Upper lobe of left lung (tissue), 6 donors: Measurements from ENCODE around the gene SRGAP3. TPM values are rescaled to one million over a fixed set of nuclear protein-coding genes. Genes with fewer than 3 reads are reported as not detected.
A peak's percentile ranks its signal among the peaks of the same experiment; 100 is the strongest.

Experiments used
- ATAC-seq, 2 donors: fragments of 200-7000 bp; cut with Tn5 transposase; one replicate each; pipeline ENCODE4 v1.9.1; 2022; ENCODE audit warnings: mild to moderate bottlenecking in 2 of 2, moderate library complexity in 2 of 2; ENCODE audit not compliant: low FRiP score in 2 of 2
- DNase-seq, 2 donors: peaks; one replicate each; pipeline ENCODE4 v3.0.0-alpha.2; 2019 to 2020
- H3K27ac ChIP-seq, 4 donors: fragments of 200-600 bp; sonication (generic); one replicate each; pipeline ENCODE4 v1.5.1; 2016 to 2019
- H3K27me3 ChIP-seq, 4 donors: fragments of 200-600 bp; sonication (generic); one replicate each; pipeline ENCODE4 v1.5.1; 2017 to 2019
- H3K36me3 ChIP-seq, 4 donors: fragments of 200-600 bp; sonication (generic); one replicate each; pipeline ENCODE4 v1.5.1; 2016 to 2019
- H3K4me1 ChIP-seq, 4 donors: fragments of 200-600 bp; sonication (generic); one replicate each; pipeline ENCODE4 v1.5.1; 2018 to 2019
- H3K4me3 ChIP-seq, 4 donors: fragments of 200-600 bp; sonication (generic); one replicate each; pipeline ENCODE4 v1.5.1; 2017 to 2019; ENCODE audit warnings: mild to moderate bottlenecking in 2 of 4, moderate library complexity in 1 of 4
- H3K9me3 ChIP-seq, 4 donors: fragments of 200-600 bp; sonication (generic); one replicate each; pipeline ENCODE4 v1.5.1; 2018 to 2019
- EP300 ChIP-seq, 4 donors: sonication (generic); formaldehyde crosslinking; IDR thresholded peaks; one replicate each; pipeline ENCODE4 v1.5.1; 2017; ENCODE audit warnings: antibody characterized with exemption in 4 of 4, control low read depth in 2 of 4
- POLR2A ChIP-seq, 4 donors: fragments of 450-650 bp; IDR thresholded peaks; one replicate each; pipeline ENCODE4 v1.5.1; 2016 to 2017; ENCODE audit warnings: antibody characterized with exemption in 4 of 4, mild to moderate bottlenecking in 2 of 4
- POLR2AphosphoS5 ChIP-seq, 2 donors: sonication (generic); formaldehyde crosslinking; IDR thresholded peaks; one replicate each; pipeline ENCODE4 v1.5.1; 2017; ENCODE audit warnings: antibody characterized with exemption in 2 of 2
- WGBS, 2 donors: methylation state at CpG; one replicate each; pipeline ENCODE4 v1.1.5; 2017 to 2018; 5-methylcytosine and 5-hydroxymethylcytosine counted together
- total RNA-seq, 6 donors: library from RNA; depleted of rRNA in 4 of 6; stranded (reverse); fragments of >200 nt in 4 of 6; gene quantifications; one replicate each; pipeline versions ENCODE4 v1.1.0 to v1.2.1, GENCODE V29; 2016 to 2021
- TF ChIP-seq, protein P1 (sequence below), 6 experiments: fragments of 450-650 bp in 4 of 6; fragments of 200-600 bp in 2 of 6; sonication (generic) in 2 of 6; IDR thresholded peaks; one replicate each; pipeline ENCODE4 v1.5.1; 2016 to 2019; ENCODE audit warnings: antibody characterized with exemption in 6 of 6
- donor health status: DM: no; HTN: no; CAD: no; lungs with moderate emphysema.
- donor health status: DM: no; HTN: yes; CAD: no; lungs with severe emphysema.

Gene SRGAP3
- total RNA-seq, 6 donors from 2014 or later = 4.6 to 29.6 (median 11.4) TPM

DNA sequence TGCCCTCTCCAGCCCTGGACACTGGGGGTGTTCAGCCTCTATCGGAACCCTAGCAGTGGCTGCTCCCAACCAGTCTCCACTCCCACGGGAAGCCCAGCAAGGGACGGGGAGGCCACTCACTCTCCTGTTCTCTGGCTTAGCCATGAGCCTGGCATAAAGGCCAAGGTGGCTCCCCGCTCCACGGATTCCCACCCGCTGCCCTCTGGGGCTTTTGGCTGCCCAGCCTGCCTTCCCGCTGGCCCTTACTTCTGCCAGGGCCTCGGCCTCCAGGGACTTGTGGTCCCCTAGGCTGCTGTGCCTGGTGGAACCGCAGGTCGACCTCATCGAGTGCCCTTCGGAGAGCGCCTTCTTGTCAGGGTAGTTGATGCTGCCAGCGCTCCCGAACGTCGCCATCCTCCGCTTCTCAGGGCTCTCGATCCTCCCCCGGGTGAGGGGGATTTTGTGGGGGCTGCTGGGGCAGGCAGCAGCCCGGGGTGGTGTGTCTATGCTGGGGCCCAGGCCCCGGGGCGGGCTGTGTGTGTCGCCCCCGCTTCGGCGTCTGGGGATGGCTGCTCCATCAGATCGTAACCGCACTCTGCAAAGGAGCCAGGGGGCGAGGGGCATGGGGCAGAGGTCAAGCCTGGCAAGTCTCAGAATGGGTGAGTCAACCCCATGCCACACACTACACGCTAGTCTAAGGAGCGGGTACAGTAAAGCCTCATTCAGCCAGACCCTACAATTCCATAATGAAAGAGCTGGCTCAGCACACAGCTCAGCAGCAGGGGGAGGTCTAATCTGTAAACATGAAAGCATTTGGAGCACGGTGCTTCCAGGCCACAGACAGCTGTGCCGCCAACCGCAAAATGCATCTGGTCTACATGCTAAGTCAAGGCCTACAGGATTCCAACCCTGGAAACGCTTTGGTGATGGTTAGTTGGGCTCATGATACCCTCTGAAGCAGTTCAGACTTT is 258.9 kb downstream of the SRGAP3 start:
- TF ChIP-seq POLR2AphosphoS5 (IDR thresholded peaks at IDR 0.05) (no peak), POLR2A (IDR thresholded peaks at IDR 0.05) (no peak), EP300 (IDR thresholded peaks at IDR 0.05) (no peak)
- TF ChIP-seq, protein P1, sequence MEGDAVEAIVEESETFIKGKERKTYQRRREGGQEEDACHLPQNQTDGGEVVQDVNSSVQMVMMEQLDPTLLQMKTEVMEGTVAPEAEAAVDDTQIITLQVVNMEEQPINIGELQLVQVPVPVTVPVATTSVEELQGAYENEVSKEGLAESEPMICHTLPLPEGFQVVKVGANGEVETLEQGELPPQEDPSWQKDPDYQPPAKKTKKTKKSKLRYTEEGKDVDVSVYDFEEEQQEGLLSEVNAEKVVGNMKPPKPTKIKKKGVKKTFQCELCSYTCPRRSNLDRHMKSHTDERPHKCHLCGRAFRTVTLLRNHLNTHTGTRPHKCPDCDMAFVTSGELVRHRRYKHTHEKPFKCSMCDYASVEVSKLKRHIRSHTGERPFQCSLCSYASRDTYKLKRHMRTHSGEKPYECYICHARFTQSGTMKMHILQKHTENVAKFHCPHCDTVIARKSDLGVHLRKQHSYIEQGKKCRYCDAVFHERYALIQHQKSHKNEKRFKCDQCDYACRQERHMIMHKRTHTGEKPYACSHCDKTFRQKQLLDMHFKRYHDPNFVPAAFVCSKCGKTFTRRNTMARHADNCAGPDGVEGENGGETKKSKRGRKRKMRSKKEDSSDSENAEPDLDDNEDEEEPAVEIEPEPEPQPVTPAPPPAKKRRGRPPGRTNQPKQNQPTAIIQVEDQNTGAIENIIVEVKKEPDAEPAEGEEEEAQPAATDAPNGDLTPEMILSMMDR (IDR thresholded peaks at IDR 0.05) = no peak
- Histone ChIP-seq H3K9me3 (no peaks in the 10 kb centered on the region), H3K27ac (no peak overlapping the region), H3K4me1 (no peaks in the 10 kb centered on the region), H3K4me3 (no peak overlapping the region), H3K27me3 (no peaks in the 10 kb centered on the region), H3K36me3 (no peaks in the 10 kb centered on the region)
- DNase-seq (peak in 1 of 2 donors; percentile 67), ATAC-seq (no peak)
- 91 to 94% methylated on average over 29 to 36 of the region's 36 CpGs for WGBS, 2 donors

DNA sequence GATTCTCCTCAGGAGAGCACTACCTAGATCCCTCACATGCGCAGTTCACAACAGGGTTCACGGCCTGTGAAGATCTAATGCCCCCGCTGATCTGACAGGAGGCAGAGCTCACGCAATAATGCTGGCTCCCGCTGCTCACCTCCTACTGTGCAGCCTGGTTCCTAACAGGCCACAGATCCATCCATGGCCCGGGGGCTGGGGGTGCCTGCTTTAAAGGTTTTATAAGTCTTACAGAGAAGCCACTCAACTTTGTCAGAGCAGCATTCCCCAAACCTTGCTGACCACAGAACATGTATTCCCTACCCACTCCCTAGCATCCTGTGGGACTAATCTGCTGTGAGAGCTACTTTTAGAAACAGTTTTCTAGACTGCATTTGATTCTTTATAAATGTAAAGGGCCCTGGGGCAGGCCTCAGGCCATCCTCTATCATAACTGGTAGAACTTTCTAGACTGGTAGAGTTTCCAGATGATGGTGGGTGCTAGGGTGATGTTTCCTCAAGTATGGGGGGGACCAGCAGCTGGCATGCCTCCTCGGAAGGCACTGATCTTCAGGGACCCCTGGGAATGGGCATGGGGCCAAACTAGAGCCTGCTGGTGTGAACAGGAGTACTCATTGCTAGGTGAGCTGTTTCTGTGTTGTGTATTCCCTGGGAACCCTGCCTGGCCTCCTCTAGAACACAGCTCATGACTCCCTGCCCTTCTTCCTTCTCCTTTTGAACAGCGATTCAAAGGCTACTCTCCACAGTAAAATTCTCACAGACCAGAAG is 260.5 kb downstream of the SRGAP3 start:
- ATAC-seq (no peak), DNase-seq (no peak)
- Histone ChIP-seq H3K4me3 (no peak overlapping the region), H3K27me3 (no peaks in the 10 kb centered on the region), H3K27ac (no peak overlapping the region), H3K36me3 (no peaks in the 10 kb centered on the region), H3K4me1 (no peaks in the 10 kb centered on the region), H3K9me3 (no peaks in the 10 kb centered on the region)
- TF ChIP-seq POLR2AphosphoS5 (IDR thresholded peaks at IDR 0.05) (no peak), EP300 (IDR thresholded peaks at IDR 0.05) (no peak), POLR2A (IDR thresholded peaks at IDR 0.05) (no peak)
- TF ChIP-seq, protein P1 (IDR thresholded peaks at IDR 0.05) = no peak
- WGBS, 2 donors = 86 to 91% methylated on average over 3 to 8 of the region's 8 CpGs

DNA sequence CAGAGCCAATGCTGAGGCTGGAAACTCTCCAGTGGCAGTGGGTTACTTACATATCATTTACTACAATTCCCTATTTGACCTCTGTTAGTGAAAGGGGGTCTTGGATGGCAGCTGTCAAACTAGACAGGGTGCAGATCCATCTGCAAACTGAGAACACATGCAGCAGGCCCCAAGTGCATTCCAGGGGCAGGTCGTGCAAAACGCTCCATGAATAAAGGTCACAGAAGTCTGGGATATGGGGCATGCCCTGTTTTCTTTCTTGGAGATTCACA is 261.1 kb downstream of the SRGAP3 start:
- no peak overlapping the region for H3K4me3 ChIP-seq
- no peaks in the 10 kb centered on the region for H3K27me3 ChIP-seq
- no peak for DNase-seq
- TF ChIP-seq, protein P1 (IDR thresholded peaks at IDR 0.05) = no peak
- TF ChIP-seq POLR2A (IDR thresholded peaks at IDR 0.05) = no peak
- TF ChIP-seq EP300 (IDR thresholded peaks at IDR 0.05) = no peak
- no peak for TF ChIP-seq POLR2AphosphoS5 (IDR thresholded peaks at IDR 0.05)
- no peak overlapping the region for H3K27ac ChIP-seq
- no peaks in the 10 kb centered on the region for H3K4me1 ChIP-seq
- H3K9me3 ChIP-seq = no peaks in the 10 kb centered on the region
- no peaks in the 10 kb centered on the region for H3K36me3 ChIP-seq
- no peak for ATAC-seq
- 37 to 67% methylated on average over 2 of the region's 2 CpGs for WGBS, 2 donors

DNA sequence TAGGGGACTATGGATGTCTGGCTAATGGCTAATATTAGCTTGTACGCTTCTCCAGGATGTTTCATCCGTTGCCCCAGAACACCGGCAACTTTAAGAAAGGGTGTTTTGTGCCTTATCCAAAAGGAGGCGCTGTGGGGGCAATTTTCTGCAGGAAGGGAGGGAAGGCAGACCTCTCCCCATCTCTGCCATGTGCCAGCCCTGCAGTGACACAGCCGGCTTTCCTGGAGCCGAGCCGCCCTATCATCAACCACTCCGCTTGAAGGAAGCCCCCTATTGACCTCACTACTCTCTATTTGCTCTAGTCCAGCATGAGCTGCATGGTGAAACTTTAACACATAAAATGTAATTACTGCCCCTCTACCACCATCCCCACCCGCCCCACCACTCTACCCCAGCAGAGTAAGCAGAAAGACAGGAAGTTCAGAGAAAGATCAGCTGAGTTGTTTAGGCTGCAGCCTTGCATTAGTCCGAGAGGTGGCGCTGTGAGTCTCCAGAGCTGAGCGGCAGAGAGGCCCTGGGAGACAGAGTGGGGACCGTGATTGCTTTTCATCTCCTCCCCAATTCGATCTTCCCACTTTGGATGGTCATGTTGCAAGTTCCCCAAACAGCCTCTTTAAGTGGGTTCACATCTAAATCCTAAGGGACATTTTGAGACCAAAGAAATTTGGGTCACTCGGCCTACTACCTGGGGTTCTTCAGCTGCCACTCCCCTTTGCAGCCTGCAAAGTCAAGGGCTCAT is 261.6 kb downstream of the SRGAP3 start:
- DNase-seq (peak in 1 of 2 donors; percentile 55), ATAC-seq (peak; percentile 69 to 79)
- no peaks in the 10 kb centered on the region for H3K27me3 ChIP-seq
- H3K9me3 ChIP-seq = no peaks in the 10 kb centered on the region
- no peaks in the 10 kb centered on the region for H3K36me3 ChIP-seq
- 19 to 31% methylated on average over 15 of the region's 15 CpGs for WGBS, 2 donors
- no peak overlapping the region for H3K4me3 ChIP-seq
- TF ChIP-seq, protein P1 (IDR thresholded peaks at IDR 0.05) = peak; percentile 44 to 73 (median 61)
- no peak for TF ChIP-seq POLR2A (IDR thresholded peaks at IDR 0.05)
- no peaks in the 10 kb centered on the region for H3K4me1 ChIP-seq
- no peak overlapping the region for H3K27ac ChIP-seq
